Measurements from ENCODE around the gene RARRES1.

DNA sequence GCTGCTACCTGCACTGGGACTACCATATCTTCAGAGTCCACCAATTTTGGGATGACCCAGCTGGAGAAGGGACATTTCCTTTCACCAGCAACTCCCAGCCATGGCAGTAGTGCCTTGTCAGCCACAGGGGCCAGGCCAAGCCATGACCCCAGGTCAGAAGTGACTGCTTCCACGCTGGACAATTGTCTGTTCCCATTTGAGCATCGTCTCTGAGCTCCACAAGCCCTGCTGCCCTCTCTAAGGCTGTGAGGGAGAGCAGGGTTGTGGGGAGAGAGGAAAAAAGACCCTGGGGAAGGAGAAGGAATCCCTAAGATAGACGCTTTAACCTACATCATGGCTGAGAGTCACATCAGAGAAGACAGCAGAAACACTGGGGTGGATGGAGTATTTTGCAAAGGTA is 7.4 kb upstream of the RARRES1 start:
- TF ChIP-seq EZH2 (IDR thresholded peaks at IDR 0.05; ENCODE audit: insufficient read depth, poor library complexity, severe bottlenecking) (no peak), EZH2phosphoT487 (IDR thresholded peaks at IDR 0.05; ENCODE audit: insufficient read depth, low read depth) (no peak)

Data from GM23248 (cell line).